ENCODE results near the gene DHRSX. TPM values are rescaled to one million over a fixed set of nuclear protein-coding genes. Genes with fewer than 3 reads are reported as not detected.

The DHRSX gene
- total and polyA plus RNA-seq, 3 donors from 2014 or later = 15.3 to 31.3 (median 29.2) TPM

GRCh38 chrX:2320580-2321327 lies 180.0 kb downstream of the DHRSX start:
- WGBS, 2 donors = 77 to 82% methylated on average over 20 of the region's 20 CpGs
- Histone ChIP-seq H3K27ac (no peak overlapping the region), H3K4me3 (no peak overlapping the region), H3K27me3 (no peaks in the 10 kb centered on the region), H3K4me1 (no peaks in the 10 kb centered on the region), H3K9me3 (no peaks in the 10 kb centered on the region), H3K36me3 (ENCODE audit: low read depth, missing control alignments) (no peaks in the 10 kb centered on the region)
- no peak for DNase-seq
- intact Hi-C loops (cut with DNase I; ENCODE audit: low total_unique reads) = no loop called here
- TF ChIP-seq CTCF (IDR thresholded peaks at IDR 0.05) (no peak), POLR2A (IDR thresholded peaks at IDR 0.05) (no peak)

GRCh38 chrX:2320089-2320488 lies 180.7 kb downstream of the DHRSX start:
- no peaks in the 10 kb centered on the region for H3K9me3 ChIP-seq
- H3K4me1 ChIP-seq = no peaks in the 10 kb centered on the region
- no peak overlapping the region for H3K4me3 ChIP-seq
- H3K36me3 ChIP-seq (ENCODE audit: low read depth, missing control alignments) = no peaks in the 10 kb centered on the region
- WGBS, 2 donors = 88 to 89% methylated on average over 7 of the region's 7 CpGs
- intact Hi-C loops (cut with DNase I; ENCODE audit: low total_unique reads) = no loop called here
- no peak for TF ChIP-seq POLR2A (IDR thresholded peaks at IDR 0.05)
- no peak for TF ChIP-seq CTCF (IDR thresholded peaks at IDR 0.05)
- DNase-seq = no peak
- H3K27ac ChIP-seq = no peak overlapping the region
- no peaks in the 10 kb centered on the region for H3K27me3 ChIP-seq

- Histone ChIP-seq H3K9me3 (no peaks in the 10 kb centered on the region), H3K4me3 (no peak overlapping the region), H3K36me3 (ENCODE audit: low read depth, missing control alignments) (no peaks in the 10 kb centered on the region), H3K27ac (no peak overlapping the region), H3K4me1 (no peaks in the 10 kb centered on the region), H3K27me3 (no peaks in the 10 kb centered on the region)
- no peak for DNase-seq
- 93 to 94% methylated on average over 10 of the region's 10 CpGs for WGBS, 2 donors
- TF ChIP-seq POLR2A (IDR thresholded peaks at IDR 0.05) (no peak), CTCF (IDR thresholded peaks at IDR 0.05) (no peak)
- intact Hi-C loops (cut with DNase I; ENCODE audit: low total_unique reads) = no loop called here
These were observed 182.4 kb downstream of the DHRSX start for GRCh38 chrX:2318371-2318770.

GRCh38 chrX:2317527-2318055 lies 183.2 kb downstream of the DHRSX start:
- DNase-seq = no peak
- Histone ChIP-seq H3K27me3 (no peaks in the 10 kb centered on the region), H3K9me3 (no peaks in the 10 kb centered on the region), H3K27ac (no peak overlapping the region), H3K4me3 (no peak overlapping the region), H3K4me1 (no peaks in the 10 kb centered on the region), H3K36me3 (ENCODE audit: low read depth, missing control alignments) (no peaks in the 10 kb centered on the region)
- no peak for TF ChIP-seq POLR2A (IDR thresholded peaks at IDR 0.05)
- TF ChIP-seq CTCF (IDR thresholded peaks at IDR 0.05) = no peak
- 83 to 91% methylated on average over 8 of the region's 8 CpGs for WGBS, 2 donors
- intact Hi-C loops (cut with DNase I; ENCODE audit: low total_unique reads) = no loop called here

GRCh38 chrX:2316534-2316933 lies 184.2 kb downstream of the DHRSX start:
- H3K36me3 ChIP-seq (ENCODE audit: low read depth, missing control alignments) = no peaks in the 10 kb centered on the region
- TF ChIP-seq POLR2A (IDR thresholded peaks at IDR 0.05) = no peak
- no peak for TF ChIP-seq CTCF (IDR thresholded peaks at IDR 0.05)
- no peak overlapping the region for H3K4me3 ChIP-seq
- 39 to 51% methylated on average over 4 of the region's 4 CpGs for WGBS, 2 donors
- H3K27me3 ChIP-seq = no peaks in the 10 kb centered on the region
- no peaks in the 10 kb centered on the region for H3K4me1 ChIP-seq
- no peak for DNase-seq
- H3K9me3 ChIP-seq = no peaks in the 10 kb centered on the region
- intact Hi-C loops (cut with DNase I; ENCODE audit: low total_unique reads) = no loop called here
- no peak overlapping the region for H3K27ac ChIP-seq

Measured in testis (tissue), 3 donors.